ENCODE data around the gene WNK2.
"Not testable (repeated sequence)": the region's sequence is repeated elsewhere in the genome, so short reads cannot be mapped to it uniquely, and the experiment has no call there.

DNA sequence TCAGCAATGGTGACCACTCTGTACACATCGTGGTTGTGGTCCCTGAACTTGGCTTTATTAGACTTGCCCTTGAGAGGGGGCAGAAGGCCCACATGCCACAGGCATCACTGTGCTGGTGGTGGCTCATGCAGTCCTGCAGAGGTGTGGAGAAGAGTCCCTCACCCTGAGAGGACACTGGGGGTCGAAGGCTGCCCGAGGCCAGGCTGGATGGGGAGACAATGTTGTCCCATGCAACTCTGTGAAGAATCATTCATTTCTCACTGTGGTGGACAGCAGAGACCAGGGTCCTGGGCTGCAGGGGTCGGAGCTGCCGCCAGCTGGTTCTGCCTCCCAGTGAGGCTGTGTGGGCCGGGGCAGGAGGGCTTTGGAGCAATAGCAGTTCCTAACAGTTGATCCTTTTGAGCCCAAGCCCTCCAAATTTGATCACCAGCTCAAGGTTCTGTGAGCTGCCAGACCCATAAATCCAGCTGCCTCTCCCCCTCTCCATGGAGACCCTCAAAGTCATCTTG lies 139.6 kb downstream of the WNK2 start:
- TF ChIP-seq, protein P1, sequence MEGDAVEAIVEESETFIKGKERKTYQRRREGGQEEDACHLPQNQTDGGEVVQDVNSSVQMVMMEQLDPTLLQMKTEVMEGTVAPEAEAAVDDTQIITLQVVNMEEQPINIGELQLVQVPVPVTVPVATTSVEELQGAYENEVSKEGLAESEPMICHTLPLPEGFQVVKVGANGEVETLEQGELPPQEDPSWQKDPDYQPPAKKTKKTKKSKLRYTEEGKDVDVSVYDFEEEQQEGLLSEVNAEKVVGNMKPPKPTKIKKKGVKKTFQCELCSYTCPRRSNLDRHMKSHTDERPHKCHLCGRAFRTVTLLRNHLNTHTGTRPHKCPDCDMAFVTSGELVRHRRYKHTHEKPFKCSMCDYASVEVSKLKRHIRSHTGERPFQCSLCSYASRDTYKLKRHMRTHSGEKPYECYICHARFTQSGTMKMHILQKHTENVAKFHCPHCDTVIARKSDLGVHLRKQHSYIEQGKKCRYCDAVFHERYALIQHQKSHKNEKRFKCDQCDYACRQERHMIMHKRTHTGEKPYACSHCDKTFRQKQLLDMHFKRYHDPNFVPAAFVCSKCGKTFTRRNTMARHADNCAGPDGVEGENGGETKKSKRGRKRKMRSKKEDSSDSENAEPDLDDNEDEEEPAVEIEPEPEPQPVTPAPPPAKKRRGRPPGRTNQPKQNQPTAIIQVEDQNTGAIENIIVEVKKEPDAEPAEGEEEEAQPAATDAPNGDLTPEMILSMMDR (IDR thresholded peaks at IDR 0.05; ENCODE audit: low read depth, low read length, poor library complexity, severe bottlenecking) = not testable (repeated sequence)
- TF ChIP-seq EZH2phosphoT487 (IDR thresholded peaks at IDR 0.05; ENCODE audit: borderline replicate concordance, low read length) = not testable (repeated sequence)

Data from DOHH2 (cell line).